Medulla oblongata (tissue), 1 donor: ENCODE measurements around the gene HCN2.

Source experiments
- DNase-seq: peaks from one replicate; pipeline ENCODE4 v3.0.0-alpha.2; 2015; ENCODE audit errors: extremely low spot score

The HCN2 gene

GRCh38 chr19:589693-590395 is at the start of gene HCN2:
HCN2 (plus strand) TSS chr19:589881; CDS start chr19:589946, 65 bp downstream.
- no peak for DNase-seq

DNA sequence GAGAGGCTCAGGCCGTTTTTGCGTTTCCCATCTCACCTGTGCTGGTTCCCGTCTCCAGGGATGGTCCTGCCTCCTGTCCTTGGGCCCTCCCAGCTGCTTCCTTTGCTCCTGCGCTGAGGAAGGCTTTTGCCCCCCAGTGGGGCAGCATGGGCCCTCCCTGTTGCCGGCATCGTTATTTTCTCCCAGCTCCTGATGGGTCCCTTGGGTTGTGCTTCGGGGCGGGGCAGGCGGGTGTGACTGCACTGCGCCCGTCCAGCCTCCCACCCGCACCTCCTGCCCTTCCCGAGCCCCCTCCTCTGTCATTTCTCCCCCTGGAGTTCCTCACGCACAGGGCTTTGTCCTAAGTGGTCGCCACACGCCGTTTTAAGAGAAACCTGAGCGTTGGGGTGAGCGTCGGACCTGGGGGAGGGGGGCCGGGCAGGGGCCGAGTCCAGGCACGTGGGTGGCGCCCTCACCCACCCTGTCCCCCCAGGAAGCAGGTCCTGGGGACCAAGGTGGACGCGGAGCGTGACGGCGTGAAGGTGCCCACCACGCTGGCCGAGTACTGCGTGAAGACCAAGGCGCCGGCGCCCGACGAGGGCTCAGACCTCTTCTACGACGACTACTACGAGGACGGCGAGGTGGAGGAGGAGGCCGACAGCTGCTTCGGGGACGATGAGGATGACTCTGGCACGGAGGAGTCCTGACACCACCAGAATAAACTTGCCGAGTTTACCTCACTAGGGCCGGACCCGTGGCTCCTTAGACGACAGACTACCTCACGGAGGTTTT is 48.6 kb upstream of the HCN2 start:
- DNase-seq: no peak

GRCh38 chr19:541699-542098 is 48.0 kb upstream of the HCN2 start:
- no peak for DNase-seq

GRCh38 chr19:542173-542866 is 47.4 kb upstream of the HCN2 start:
- no peak for DNase-seq

DNA sequence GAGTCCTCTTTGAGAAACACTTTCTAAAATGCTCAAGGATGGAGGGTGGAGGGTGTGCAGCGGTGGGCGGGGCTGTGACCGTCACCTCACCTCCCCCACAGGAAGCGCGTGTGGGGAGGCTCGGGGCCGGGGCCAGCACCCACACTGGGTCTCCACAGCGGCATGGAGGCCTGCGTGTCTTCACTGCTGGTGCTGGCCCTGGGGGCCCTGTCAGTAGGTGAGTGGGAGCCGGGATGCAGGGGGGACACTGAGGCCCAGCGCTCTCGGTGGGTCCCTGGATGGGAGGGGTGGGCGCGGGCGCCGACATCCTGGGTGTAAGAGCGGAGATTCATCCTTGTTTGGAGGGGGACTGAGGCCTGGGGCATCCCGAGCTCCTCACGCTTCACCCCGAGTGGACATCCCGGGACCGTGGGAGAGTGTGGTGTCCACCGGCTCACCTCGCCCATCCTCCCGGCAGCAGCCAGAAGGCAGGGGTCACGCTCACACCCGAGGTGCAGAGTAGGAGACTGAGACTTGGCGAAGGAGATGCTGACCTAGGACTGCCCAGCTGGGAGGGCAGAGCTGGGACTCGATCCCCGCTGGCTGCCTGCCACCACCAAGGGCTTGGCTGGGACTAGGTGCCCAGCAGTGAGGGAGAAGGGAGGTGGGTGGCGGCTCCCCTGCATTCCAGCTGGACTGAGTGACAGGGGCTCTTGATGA is 45.6 kb upstream of the HCN2 start, which contains the start of gene GZMM:
Gene GZMM, plus strand, starts transcription at position 144 of the 699 bp plus-strand sequence. Its CDS starts 19 bp downstream, at position 163.
- no peak for DNase-seq

DNA sequence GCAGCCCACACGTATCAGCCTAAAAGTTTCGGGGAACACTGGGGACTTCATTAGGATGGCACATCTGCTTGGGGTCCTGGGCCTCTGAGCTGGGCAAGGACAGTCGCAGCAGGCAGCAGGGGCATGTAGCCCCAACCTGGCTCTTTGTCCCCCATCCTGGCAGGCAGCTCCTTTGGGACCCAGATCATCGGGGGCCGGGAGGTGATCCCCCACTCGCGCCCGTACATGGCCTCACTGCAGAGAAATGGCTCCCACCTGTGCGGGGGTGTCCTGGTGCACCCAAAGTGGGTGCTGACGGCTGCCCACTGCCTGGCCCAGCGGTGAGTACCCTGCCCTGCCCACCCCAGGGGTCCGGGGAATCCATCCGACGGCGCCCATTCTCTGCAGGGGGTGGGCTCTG is 42.6 kb upstream of the HCN2 start:
- DNase-seq: no peak

GRCh38 chr19:547836-548720 is 41.6 kb upstream of the HCN2 start:
- no peak for DNase-seq

- DNase-seq: no peak
Measured at GRCh38 chr19:548886-549830, 40.5 kb upstream of the HCN2 start.

DNA sequence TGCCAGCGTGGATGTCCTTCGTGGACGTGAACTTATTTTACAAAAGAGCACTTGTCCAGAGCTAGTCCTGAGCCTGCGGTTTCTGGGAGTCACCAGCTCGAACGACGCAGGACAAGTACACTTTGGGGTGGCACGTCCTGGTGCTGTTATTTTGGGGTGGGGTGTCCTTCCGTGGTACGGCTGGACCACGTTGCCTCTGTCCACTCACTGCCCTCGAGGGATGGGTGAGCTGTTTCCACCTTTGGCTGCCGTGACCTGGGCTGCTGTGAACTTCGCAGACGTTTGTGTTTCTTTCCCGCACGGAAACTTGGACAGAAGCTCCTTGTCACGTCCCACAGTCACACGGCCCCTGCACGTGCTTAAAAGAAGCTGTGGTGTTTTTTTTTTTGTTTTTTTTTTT is 34.9 kb upstream of the HCN2 start:
- DNase-seq: no peak

DNA sequence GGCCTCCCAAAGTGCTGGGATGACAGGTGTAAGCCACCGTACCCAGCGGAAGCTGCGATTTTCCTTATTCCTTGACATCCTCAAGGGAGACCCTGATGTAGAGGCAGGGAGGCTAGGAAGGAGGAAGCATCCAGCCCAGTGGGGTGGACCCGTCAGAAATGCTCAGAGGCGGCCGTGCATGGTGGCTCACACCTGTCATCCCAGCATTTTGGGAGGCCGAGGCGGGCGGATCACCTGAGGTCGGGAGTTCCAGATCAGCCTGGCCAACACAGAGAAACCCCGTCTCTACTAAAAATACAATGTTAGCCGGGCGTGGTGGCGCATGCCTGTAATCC is 34.2 kb upstream of the HCN2 start:
- no peak for DNase-seq

DNA sequence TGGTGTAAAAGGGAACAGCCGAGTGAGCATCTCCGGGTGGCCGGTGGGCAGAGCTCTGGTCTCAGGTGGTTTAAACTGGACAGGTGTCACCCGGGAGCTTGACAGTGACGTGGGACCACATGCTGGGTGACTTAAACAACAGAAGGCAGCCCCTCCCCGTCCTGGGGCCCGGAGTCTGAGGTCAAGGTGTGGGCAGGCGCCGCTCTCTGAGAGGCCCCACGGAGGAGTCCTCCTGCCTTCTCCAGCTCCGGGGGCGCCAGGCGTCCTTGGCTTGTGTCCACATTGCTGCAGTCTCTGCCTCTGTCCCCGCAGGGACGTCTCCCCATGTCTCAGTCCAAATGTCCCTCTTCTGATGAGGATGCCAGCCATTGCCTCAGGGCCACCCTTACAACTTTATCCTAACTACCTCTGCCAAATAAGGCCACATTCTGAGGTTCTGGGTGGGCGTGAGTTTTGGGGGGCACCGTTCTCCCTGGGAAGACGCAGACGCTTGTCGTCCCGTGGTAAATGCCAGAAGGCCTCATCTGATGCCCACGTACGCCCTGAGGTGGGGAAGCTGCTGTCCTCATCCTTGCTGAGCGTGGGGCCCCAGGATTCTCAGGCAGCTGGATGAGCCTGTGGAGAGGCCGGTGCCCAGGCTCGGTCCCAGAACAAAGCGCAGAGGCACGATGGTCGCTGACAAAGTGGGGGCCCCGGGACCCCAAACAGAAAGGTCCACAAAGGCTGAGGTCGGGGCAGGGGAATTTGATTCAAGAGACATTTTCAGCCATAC is 32.9 kb upstream of the HCN2 start:
- DNase-seq: no peak

DNA sequence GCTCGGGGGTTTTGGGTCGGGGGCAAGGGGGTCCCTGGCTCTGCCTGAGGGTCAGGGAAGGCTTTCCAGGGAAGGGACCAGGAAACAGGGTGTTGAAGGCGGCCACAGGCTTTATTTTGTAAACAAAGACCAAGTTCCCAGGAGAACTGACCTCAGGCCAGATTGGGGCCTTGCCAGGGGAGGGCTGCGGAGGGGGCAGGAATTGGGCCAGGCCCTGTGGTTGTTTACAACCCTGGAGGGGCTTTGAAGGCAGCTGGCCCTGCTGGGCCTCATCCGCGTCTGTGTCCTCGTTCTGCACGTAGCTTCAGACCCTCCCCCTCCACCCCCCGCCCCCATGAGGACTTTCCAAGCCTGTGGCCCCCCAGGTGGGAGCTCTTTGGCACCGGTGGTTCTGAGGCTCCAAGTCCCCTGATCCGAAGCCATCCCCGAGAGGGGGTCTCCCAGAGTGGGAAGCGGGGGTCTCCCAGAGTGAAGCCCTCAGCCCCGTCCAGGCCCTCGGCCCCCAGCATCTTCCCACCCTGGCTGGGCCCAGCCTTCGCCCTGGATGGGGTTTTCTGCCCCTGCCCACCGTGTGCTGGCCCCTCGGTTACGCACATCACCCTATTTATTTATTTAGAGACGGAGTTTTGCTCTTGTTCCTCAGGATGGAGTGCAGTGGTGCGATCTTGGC is 30.8 kb upstream of the HCN2 start:
- DNase-seq: no peak

GRCh38 chr19:560121-560520 is 29.6 kb upstream of the HCN2 start:
- DNase-seq: no peak

- DNase-seq: no peak
Measured at GRCh38 chr19:566403-566802, 23.3 kb upstream of the HCN2 start.

- DNase-seq: no peak
Measured at GRCh38 chr19:566844-567243, 22.8 kb upstream of the HCN2 start.

DNA sequence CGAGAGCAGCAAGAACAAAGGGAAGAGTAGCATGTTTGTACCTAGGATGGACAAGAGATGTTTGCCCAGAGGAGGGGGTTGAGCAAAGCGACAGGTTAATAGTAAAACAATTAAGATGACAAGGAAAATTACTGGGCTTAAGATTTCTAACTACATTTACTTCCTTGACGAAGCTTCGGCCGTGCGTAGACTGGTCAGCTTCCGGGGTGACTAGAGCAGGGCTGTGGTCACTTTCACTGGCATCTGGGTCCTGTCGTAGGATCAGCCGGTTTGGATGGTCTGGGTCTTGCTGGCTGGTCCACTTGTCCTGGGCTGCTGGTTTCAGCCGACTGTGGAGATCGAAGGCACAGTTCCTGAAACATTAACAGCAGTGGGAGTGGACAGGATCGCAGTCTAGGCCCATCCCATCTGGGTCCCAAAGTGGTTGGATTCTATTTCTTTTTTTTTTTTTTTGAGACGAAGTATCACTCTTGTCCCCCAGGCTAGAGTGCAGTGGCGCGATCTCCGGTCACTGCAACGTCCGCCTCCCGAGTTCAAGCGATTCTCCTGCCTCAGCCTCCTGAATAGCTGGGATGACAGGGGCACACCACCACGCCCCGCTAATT is 22.3 kb upstream of the HCN2 start:
- DNase-seq: no peak

GRCh38 chr19:570251-570686 is 19.4 kb upstream of the HCN2 start:
- DNase-seq: no peak

- DNase-seq: peak; percentile 41
Measured at GRCh38 chr19:570937-571565, 18.6 kb upstream of the HCN2 start.
